ENCODE data around the gene CRABP2.

Gene CRABP2

GRCh38 chr1:156668801-156669637, 36.4 kb downstream of the CRABP2 start:
- DNase-seq (ENCODE audit: low read depth in 2 of 2): no peak

GRCh38 chr1:156667968-156668709, 37.2 kb downstream of the CRABP2 start:
- DNase-seq (ENCODE audit: low read depth in 2 of 2): no peak

- DNase-seq (ENCODE audit: low read depth in 2 of 2): no peak
Measured at GRCh38 chr1:156667610-156667967, 37.8 kb downstream of the CRABP2 start.

GRCh38 chr1:156666862-156667609, 38.3 kb downstream of the CRABP2 start:
- DNase-seq (ENCODE audit: low read depth in 2 of 2): no peak

- DNase-seq (ENCODE audit: low read depth in 2 of 2): no peak
Measured at GRCh38 chr1:156665539-156665938, 39.8 kb downstream of the CRABP2 start.

GRCh38 chr1:156664767-156665411, 40.5 kb downstream of the CRABP2 start:
- DNase-seq (ENCODE audit: low read depth in 2 of 2): no peak

GRCh38 chr1:156664046-156664766, 41.2 kb downstream of the CRABP2 start:
- DNase-seq (ENCODE audit: low read depth in 2 of 2): no peak

GRCh38 chr1:156663178-156663577, 42.2 kb downstream of the CRABP2 start:
- no peak for DNase-seq (ENCODE audit: low read depth in 2 of 2)

- no peak for DNase-seq (ENCODE audit: low read depth in 2 of 2)
Measured at GRCh38 chr1:156662800-156663055, 42.7 kb downstream of the CRABP2 start.

GRCh38 chr1:156662005-156662799, 43.2 kb downstream of the CRABP2 start:
- DNase-seq (ENCODE audit: low read depth in 2 of 2): no peak

- DNase-seq (ENCODE audit: low read depth in 2 of 2): no peak
Measured at GRCh38 chr1:156660752-156661112, 44.7 kb downstream of the CRABP2 start.

GRCh38 chr1:156659988-156660751, 45.2 kb downstream of the CRABP2 start:
- peak; percentile 84 to 94 for DNase-seq (ENCODE audit: low read depth in 2 of 2)

GRCh38 chr1:156659661-156659987, 45.8 kb downstream of the CRABP2 start:
- DNase-seq (ENCODE audit: low read depth in 2 of 2): no peak

- DNase-seq (ENCODE audit: low read depth in 2 of 2): no peak
Measured at GRCh38 chr1:156658945-156659574, 46.3 kb downstream of the CRABP2 start.

GRCh38 chr1:156658496-156658895, 46.9 kb downstream of the CRABP2 start:
- DNase-seq (ENCODE audit: low read depth in 2 of 2): no peak

- DNase-seq (ENCODE audit: low read depth in 2 of 2): no peak
Measured at GRCh38 chr1:156657741-156658319, 47.6 kb downstream of the CRABP2 start.

- peak; percentile 74 to 76 for DNase-seq (ENCODE audit: low read depth in 2 of 2)
Measured at GRCh38 chr1:156656806-156657740, 48.3 kb downstream of the CRABP2 start.

GRCh38 chr1:156655904-156656516, 49.4 kb downstream of the CRABP2 start:
- no peak for DNase-seq (ENCODE audit: low read depth in 2 of 2)

All from stimulated activated CD4-positive, alpha-beta T cell treated with anti-CD3 and anti-CD28 coated beads, Interleukin-1b, Interleukin-23, amount 100 ng/mL, for 4 hours (primary cell).